Sigmoid colon (tissue), 7 donors: Measurements from ENCODE around the gene MOB3A. TPM values are rescaled to one million over a fixed set of nuclear protein-coding genes. Genes with fewer than 3 reads are reported as not detected.
A peak's percentile ranks its signal among the peaks of the same experiment; 100 is the strongest.

Experiments used
- DNase-seq: peaks from one replicate; pipeline ENCODE4 v3.0.0-alpha.2; 2019
- H3K27ac ChIP-seq, 4 donors: fragments of 200-600 bp; sonication (generic); one replicate each; pipeline ENCODE4 v1.5.1; 2016 to 2019; ENCODE audit warnings: mild to moderate bottlenecking in 1 of 4
- H3K27me3 ChIP-seq, 3 donors: fragments of 200-600 bp; sonication (generic); one replicate each; pipeline ENCODE4 v1.5.1; 2019; ENCODE audit warnings: mild to moderate bottlenecking in 1 of 3
- H3K36me3 ChIP-seq, 4 donors: fragments of 200-600 bp; sonication (generic); one replicate each; pipeline ENCODE4 v1.5.1; 2016 to 2019
- H3K4me1 ChIP-seq, 4 donors: fragments of 200-600 bp; sonication (generic); one replicate each; pipeline ENCODE4 v1.5.1; 2017 to 2019
- H3K4me3 ChIP-seq, 4 donors: fragments of 200-600 bp; sonication (generic); one replicate each; pipeline ENCODE4 v1.5.1; 2017 to 2019; ENCODE audit warnings: mild to moderate bottlenecking in 2 of 4, moderate library complexity in 1 of 4
- H3K9me3 ChIP-seq, 4 donors: fragments of 200-600 bp in 3 of 4; sonication (generic) in 3 of 4; one replicate each; pipeline versions ENCODE4 v1.5.1 to v1.6.1; 2013 to 2019
- CTCF ChIP-seq, 4 experiments: fragments of 450-650 bp in 3 of 4; fragments of 200-600 bp in 1 of 4; IDR thresholded peaks; one replicate each; pipeline ENCODE4 v1.5.1; 2016 to 2019; ENCODE audit warnings: antibody characterized with exemption in 4 of 4, mild to moderate bottlenecking in 3 of 4, moderate library complexity in 2 of 4
- EP300 ChIP-seq, 4 donors: sonication (generic); formaldehyde crosslinking; IDR thresholded peaks; one replicate each; pipeline ENCODE4 v1.6.1; 2017; ENCODE audit warnings: antibody characterized with exemption in 4 of 4
- POLR2A ChIP-seq, 2 donors: fragments of 450-650 bp; IDR thresholded peaks; one replicate each; pipeline ENCODE4 v1.6.1; 2016; ENCODE audit warnings: antibody characterized with exemption in 2 of 2, mild to moderate bottlenecking in 2 of 2, moderate library complexity in 2 of 2
- POLR2AphosphoS5 ChIP-seq, 4 donors: sonication (generic); formaldehyde crosslinking; IDR thresholded peaks; one replicate each; pipeline ENCODE4 v1.6.1; 2017; ENCODE audit warnings: antibody characterized with exemption in 4 of 4
- WGBS, 2 donors: extraction: QIAGEN DNeasy Blood & Tissue Kit; methylation state at CpG; one replicate each; pipeline ENCODE4 v1.1.7; 2013; 5-methylcytosine and 5-hydroxymethylcytosine counted together
- intact Hi-C: fragments of 100-400 bp; cut with DNase I; formaldehyde crosslinking; loops from one replicate; pipeline ENCODE4 v1.15.1; 2023
- polyA plus RNA-seq, 3 donors: library from polyadenylated mRNA; stranded (reverse); fragments of 200-250 nt; gene quantifications; one replicate each; pipeline ENCODE4 v1.2.3, GENCODE V29; 2013
- total RNA-seq, 4 donors: library from RNA; depleted of rRNA; stranded (reverse); fragments of >200 nt; gene quantifications; one replicate each; pipeline ENCODE4 v1.1.0, GENCODE V29; 2016
- donor health status: healthy with polysubstance abuse.
- donor health status: Bipolar disorder and iron deficiency.
- donor health status: healthy.

MOB3A gene
- total RNA-seq (10 to 100 TPM; 25.7 to 65.4 (median 32.0) TPM), polyA plus RNA-seq (10 to 100 TPM; 14.4 to 36.1 (median 14.6) TPM)

GRCh38 chr19:2096034-2096479, at the start of gene MOB3A:
MOB3A (minus strand) TSS chr19:2096326; CDS start chr19:2078560, 17,766 bp downstream.
- no peaks in the 10 kb centered on the region for H3K9me3 ChIP-seq
- TF ChIP-seq CTCF (IDR thresholded peaks at IDR 0.05) (peak; percentile 39 to 60 (median 41)), EP300 (IDR thresholded peaks at IDR 0.05) (peak in 2 of 4 donors; percentile 6), POLR2AphosphoS5 (IDR thresholded peaks at IDR 0.05) (peak; percentile 79 to 96 (median 92)), POLR2A (IDR thresholded peaks at IDR 0.05) (peak; percentile 82 to 89)
- peak; percentile 96 for DNase-seq
- H3K36me3 ChIP-seq: peaks cover 5 to 22% (median 17%) of the 10 kb centered on the region in 4 donors
- H3K4me1 ChIP-seq: peaks cover 0 to 58% (median 51%) of the 10 kb centered on the region in 4 donors
- intact Hi-C loops: loop anchor here (5.0 kb wide), 2 partner anchors 56 to 234 kb away; partner anchors contain the start of genes AP3D1 and KLF16
- 1% methylated on average over 56 of the region's 56 CpGs for WGBS, 2 donors
- H3K27ac ChIP-seq: peak within 1 kb of the TSS; percentile 88 to 99 (median 93)
- H3K27me3 ChIP-seq: no peaks in the 10 kb centered on the region
- H3K4me3 ChIP-seq: peak within 1 kb of the TSS; percentile 63 to 87 (median 74)

- intact Hi-C loops: no loop called here
- TF ChIP-seq EP300 (IDR thresholded peaks at IDR 0.05): no peak
- no peak for TF ChIP-seq POLR2A (IDR thresholded peaks at IDR 0.05)
- TF ChIP-seq CTCF (IDR thresholded peaks at IDR 0.05): no peak
- TF ChIP-seq POLR2AphosphoS5 (IDR thresholded peaks at IDR 0.05): no peak
- H3K4me1 ChIP-seq: peaks cover 0 to 48% (median 33%) of the 10 kb centered on the region in 4 donors
- DNase-seq: no peak
- H3K36me3 ChIP-seq: peaks cover 0 to 7% (median 0%) of the 10 kb centered on the region in 4 donors
- no peaks in the 10 kb centered on the region for H3K9me3 ChIP-seq
- no peaks in the 10 kb centered on the region for H3K27me3 ChIP-seq
- H3K4me3 ChIP-seq: no peak overlapping the region
- no peak overlapping the region for H3K27ac ChIP-seq
- WGBS, 2 donors: 74% methylated on average over 16 of the region's 16 CpGs
Measured at GRCh38 chr19:2145831-2146241, 49.7 kb upstream of the MOB3A start.

GRCh38 chr19:2144190-2144589, 48.1 kb upstream of the MOB3A start:
- Histone ChIP-seq H3K27me3 (no peaks in the 10 kb centered on the region), H3K36me3 (peaks cover 0 to 14% (median 2%) of the 10 kb centered on the region in 4 donors), H3K27ac (no peak overlapping the region), H3K4me3 (no peak overlapping the region), H3K4me1 (peaks cover 0 to 32% (median 16%) of the 10 kb centered on the region in 4 donors), H3K9me3 (no peaks in the 10 kb centered on the region)
- intact Hi-C loops: no loop called here
- 95 to 96% methylated on average over 15 of the region's 15 CpGs for WGBS, 2 donors
- DNase-seq: no peak
- TF ChIP-seq CTCF (IDR thresholded peaks at IDR 0.05): no peak

- intact Hi-C loops: no loop called here
- no peak overlapping the region for H3K27ac ChIP-seq
- H3K4me3 ChIP-seq: no peak overlapping the region
- DNase-seq: no peak
- TF ChIP-seq POLR2A (IDR thresholded peaks at IDR 0.05): no peak
- H3K27me3 ChIP-seq: no peaks in the 10 kb centered on the region
- no peaks in the 10 kb centered on the region for H3K9me3 ChIP-seq
- peaks cover 0 to 13% (median 9%) of the 10 kb centered on the region in 4 donors for H3K4me1 ChIP-seq
- peaks cover 10 to 27% (median 13%) of the 10 kb centered on the region in 4 donors for H3K36me3 ChIP-seq
- 94 to 96% methylated on average over 15 of the region's 15 CpGs for WGBS, 2 donors
Measured at GRCh38 chr19:2142173-2142829, 46.2 kb upstream of the MOB3A start.

- Histone ChIP-seq H3K4me1 (peaks cover 0 to 2% (median under 1%) of the 10 kb centered on the region in 4 donors), H3K36me3 (peaks cover 18 to 37% (median 26%) of the 10 kb centered on the region in 4 donors), H3K27me3 (no peaks in the 10 kb centered on the region), H3K27ac (no peak overlapping the region), H3K4me3 (no peak overlapping the region), H3K9me3 (no peaks in the 10 kb centered on the region)
- DNase-seq: no peak
- intact Hi-C loops: no loop called here
- TF ChIP-seq POLR2AphosphoS5 (IDR thresholded peaks at IDR 0.05) (no peak), POLR2A (IDR thresholded peaks at IDR 0.05) (no peak), EP300 (IDR thresholded peaks at IDR 0.05) (no peak), CTCF (IDR thresholded peaks at IDR 0.05) (no peak)
- 81 to 83% methylated on average over 14 of the region's 14 CpGs for WGBS, 2 donors
Measured at GRCh38 chr19:2140138-2140569, 44.0 kb upstream of the MOB3A start.
